ENCODE results near the gene ATP1A1.

ATP1A1 gene

GRCh38 chr1:116343019-116343418 is 30.0 kb upstream of the ATP1A1 start:
- no peak for DNase-seq (ENCODE audit: low read depth)
- H3K4me3 ChIP-seq (replicated peaks; ENCODE audit: low read depth, low read length) = no peak overlapping the region
- TF ChIP-seq CTCF (IDR thresholded peaks at IDR 0.05; ENCODE audit: low read length, missing control alignments) = no peak

- H3K4me3 ChIP-seq (replicated peaks; ENCODE audit: low read depth, low read length) = no peak overlapping the region
- TF ChIP-seq CTCF (IDR thresholded peaks at IDR 0.05; ENCODE audit: low read length, missing control alignments) = no peak
- no peak for DNase-seq (ENCODE audit: low read depth)
Measured at GRCh38 chr1:116345011-116345410, 28.0 kb upstream of the ATP1A1 start.

- no peak for DNase-seq (ENCODE audit: low read depth)
- no peak for TF ChIP-seq CTCF (IDR thresholded peaks at IDR 0.05; ENCODE audit: low read length, missing control alignments)
- no peak overlapping the region for H3K4me3 ChIP-seq (replicated peaks; ENCODE audit: low read depth, low read length)
Measured at GRCh38 chr1:116345843-116346242, 27.2 kb upstream of the ATP1A1 start.

- H3K4me3 ChIP-seq (replicated peaks; ENCODE audit: low read depth, low read length) = no peak overlapping the region
- DNase-seq (ENCODE audit: low read depth) = no peak
- no peak for TF ChIP-seq CTCF (IDR thresholded peaks at IDR 0.05; ENCODE audit: low read length, missing control alignments)
Measured at GRCh38 chr1:116346943-116347673, 25.9 kb upstream of the ATP1A1 start.

GRCh38 chr1:116347696-116348095 is 25.3 kb upstream of the ATP1A1 start:
- H3K4me3 ChIP-seq (replicated peaks; ENCODE audit: low read depth, low read length) = no peak overlapping the region
- DNase-seq (ENCODE audit: low read depth) = no peak
- TF ChIP-seq CTCF (IDR thresholded peaks at IDR 0.05; ENCODE audit: low read length, missing control alignments) = no peak

- DNase-seq (ENCODE audit: low read depth) = no peak
- TF ChIP-seq CTCF (IDR thresholded peaks at IDR 0.05; ENCODE audit: low read length, missing control alignments) = no peak
- H3K4me3 ChIP-seq (replicated peaks; ENCODE audit: low read depth, low read length) = no peak overlapping the region
Measured at GRCh38 chr1:116350097-116350645, 22.9 kb upstream of the ATP1A1 start.

- TF ChIP-seq CTCF (IDR thresholded peaks at IDR 0.05; ENCODE audit: low read length, missing control alignments) = no peak
- DNase-seq (ENCODE audit: low read depth) = no peak
- H3K4me3 ChIP-seq (replicated peaks; ENCODE audit: low read depth, low read length) = no peak overlapping the region
Measured at GRCh38 chr1:116351914-116352313, 21.1 kb upstream of the ATP1A1 start.
